Thyroid gland (tissue), 4 donors: ENCODE measurements around the gene FBXO9. TPM values are rescaled to one million over a fixed set of nuclear protein-coding genes. Genes with fewer than 3 reads are reported as not detected.

Experiments used
- DNase-seq, 2 donors: peaks; one replicate each; pipeline ENCODE4 v3.0.0-alpha.2; 2019
- H3K27ac ChIP-seq, 3 donors: fragments of 200-600 bp; sonication (generic); 1 replicate in 2 of 3; 2 replicates in 1 of 3; pipeline ENCODE4 v1.5.1; 2016 to 2019; ENCODE audit warnings: mild to moderate bottlenecking in 1 of 3, moderate library complexity in 1 of 3
- H3K27me3 ChIP-seq: fragments of 200-600 bp; sonication (generic); one replicate; pipeline ENCODE4 v1.5.1; 2019
- H3K36me3 ChIP-seq, 2 donors: fragments of 200-600 bp; sonication (generic); one replicate each; pipeline ENCODE4 v1.5.1; 2016 to 2019
- H3K4me1 ChIP-seq, 2 donors: fragments of 200-600 bp; sonication (generic); one replicate each; pipeline ENCODE4 v1.5.1; 2017 to 2019
- H3K4me3 ChIP-seq, 3 donors: fragments of 200-600 bp; sonication (generic); replicated peaks in 1 of 3; 1 replicate in 2 of 3; 2 replicates in 1 of 3; pipeline ENCODE4 v1.5.1; 2016; ENCODE audit warnings: mild to moderate bottlenecking in 1 of 3
- H3K9me3 ChIP-seq: fragments of 200-600 bp; sonication (generic); one replicate; pipeline ENCODE4 v1.5.1; 2017
- CTCF ChIP-seq, 6 experiments: fragments of 200-600 bp in 3 of 6; fragments of 450-650 bp in 3 of 6; sonication (generic) in 3 of 6; IDR thresholded peaks; one replicate each; pipeline ENCODE4 v1.5.1; 2016 to 2019; ENCODE audit warnings: antibody characterized with exemption in 6 of 6, mild to moderate bottlenecking in 2 of 6, inconsistent platforms in 1 of 6, moderate library complexity in 1 of 6
- POLR2A ChIP-seq, 2 donors: fragments of 450-650 bp; IDR thresholded peaks; one replicate each; pipeline ENCODE4 v1.6.1; 2017; ENCODE audit warnings: antibody characterized with exemption in 2 of 2, mild to moderate bottlenecking in 2 of 2, moderate library complexity in 1 of 2
- WGBS, 2 donors: methylation state at CpG; one replicate each; pipeline ENCODE4 v1.1.5; 2017; 5-methylcytosine and 5-hydroxymethylcytosine counted together
- intact Hi-C: fragments of 100-400 bp; cut with DNase I; formaldehyde crosslinking; loops from one replicate; pipeline ENCODE4 v1.15.1; 2023
- total RNA-seq, 4 donors: library from RNA; depleted of rRNA; stranded (reverse); fragments of >200 nt; gene quantifications; one replicate each; pipeline ENCODE4 v1.2.3, GENCODE V29; 2016

The FBXO9 gene
- total RNA-seq, 4 donors from 2014 or later, result 62.1 to 77.4 (median 76.4) TPM

GRCh38 chr6:53080813-53081212 is 15.6 kb downstream of the FBXO9 start:
- Histone ChIP-seq H3K4me1 (no peaks in the 10 kb centered on the region), H3K27me3 (no peaks in the 10 kb centered on the region), H3K9me3 (no peaks in the 10 kb centered on the region), H3K27ac (no peak overlapping the region), H3K36me3 (peaks cover 55 to 61% of the 10 kb centered on the region in 2 donors), H3K4me3 (no peak overlapping the region)
- DNase-seq, result no peak
- TF ChIP-seq CTCF (IDR thresholded peaks at IDR 0.05) (no peak), POLR2A (IDR thresholded peaks at IDR 0.05) (no peak)
- WGBS, 2 donors, result 95 to 98% methylated on average over 1 of the region's 1 CpG
- intact Hi-C loops, result no loop called here

- H3K36me3 ChIP-seq, result peaks cover 52 to 74% of the 10 kb centered on the region in 2 donors
Observed at GRCh38 chr6:53086302-53086701, 21.1 kb downstream of the FBXO9 start.

GRCh38 chr6:53089948-53090347 is 24.7 kb downstream of the FBXO9 start:
- TF ChIP-seq POLR2A (IDR thresholded peaks at IDR 0.05), result no peak
- no peak for TF ChIP-seq CTCF (IDR thresholded peaks at IDR 0.05)
- Histone ChIP-seq H3K9me3 (no peaks in the 10 kb centered on the region), H3K27ac (no peak overlapping the region), H3K36me3 (peaks cover 57 to 70% of the 10 kb centered on the region in 2 donors), H3K27me3 (no peaks in the 10 kb centered on the region), H3K4me1 (no peaks in the 10 kb centered on the region), H3K4me3 (no peak overlapping the region)
- intact Hi-C loops, result no loop called here
- DNase-seq, result no peak

More at GRCh38 chr6:53086302-53086701, 21.1 kb downstream of the FBXO9 start:
- no peak for TF ChIP-seq POLR2A (IDR thresholded peaks at IDR 0.05)
- TF ChIP-seq CTCF (IDR thresholded peaks at IDR 0.05), result no peak
- 49 to 78% methylated on average over 2 of the region's 2 CpGs for WGBS, 2 donors
- Histone ChIP-seq H3K27ac (no peak overlapping the region), H3K27me3 (no peaks in the 10 kb centered on the region), H3K4me1 (no peaks in the 10 kb centered on the region), H3K4me3 (no peak overlapping the region), H3K9me3 (no peaks in the 10 kb centered on the region)
- intact Hi-C loops, result no loop called here
- no peak for DNase-seq

GRCh38 chr6:53090576-53090975 is 25.4 kb downstream of the FBXO9 start:
- Histone ChIP-seq H3K27me3 (no peaks in the 10 kb centered on the region), H3K36me3 (peaks cover 64 to 70% of the 10 kb centered on the region in 2 donors), H3K27ac (no peak overlapping the region), H3K4me3 (no peak overlapping the region), H3K9me3 (no peaks in the 10 kb centered on the region), H3K4me1 (no peaks in the 10 kb centered on the region)
- 95 to 96% methylated on average over 2 of the region's 2 CpGs for WGBS, 2 donors
- TF ChIP-seq CTCF (IDR thresholded peaks at IDR 0.05), result no peak
- no peak for TF ChIP-seq POLR2A (IDR thresholded peaks at IDR 0.05)
- intact Hi-C loops, result no loop called here
- DNase-seq, result no peak

GRCh38 chr6:53095270-53095669 is 30.1 kb downstream of the FBXO9 start:
- H3K4me1 ChIP-seq, result no peaks in the 10 kb centered on the region
- no peak overlapping the region for H3K27ac ChIP-seq
- H3K4me3 ChIP-seq, result no peak overlapping the region
- intact Hi-C loops, result no loop called here
- DNase-seq, result no peak
- no peak for TF ChIP-seq POLR2A (IDR thresholded peaks at IDR 0.05)
- no peak for TF ChIP-seq CTCF (IDR thresholded peaks at IDR 0.05)
- no peaks in the 10 kb centered on the region for H3K27me3 ChIP-seq
- H3K9me3 ChIP-seq, result no peaks in the 10 kb centered on the region
- WGBS, 2 donors, result 94 to 96% methylated on average over 3 of the region's 3 CpGs
- H3K36me3 ChIP-seq, result peaks cover 72 to 78% of the 10 kb centered on the region in 2 donors
